OCI-LY3 (cell line): Measurements from ENCODE around the gene CA10.

Source experiments
- H2AFZ ChIP-seq: fragments of 200-600, 300-600 bp; shearing (Covaris generic); 2 replicates; pipeline ENCODE4 v1.6.0; 2014; ENCODE audit warnings: antibody characterized with exemption, low read depth, low read length
- H3K27ac ChIP-seq: fragments of 200-600, 300-600 bp; sonication (generic); 2 replicates; pipeline ENCODE4 v1.5.1; 2014; ENCODE audit warnings: mild to moderate bottlenecking, low read length, moderate library complexity, mixed read lengths
- H3K27me3 ChIP-seq: fragments of 200-600, 300-600 bp; sonication (generic); 2 replicates; pipeline ENCODE4 v1.6.1; 2014; ENCODE audit warnings: low read depth, low read length, mixed read lengths
- H3K36me3 ChIP-seq: fragments of 200-600, 300-600 bp; sonication (generic); replicated peaks from 2 replicates; pipeline ENCODE3; 2014; ENCODE audit warnings: low read depth, low read length, mixed read lengths
- H3K4me1 ChIP-seq: fragments of 300-600, 200-600 bp; sonication (generic); 2 replicates; pipeline ENCODE4 v1.6.1; 2014; ENCODE audit warnings: low read length, mixed read lengths
- H3K4me2 ChIP-seq: fragments of 200-600, 300-600 bp; sonication (generic); 2 replicates; pipeline ENCODE4 v1.6.1; 2014; ENCODE audit warnings: low read length, mixed read lengths
- H3K4me3 ChIP-seq: fragments of 300-600, 200-600 bp; sonication (generic); 2 replicates; pipeline ENCODE4 v1.5.1; 2014; ENCODE audit warnings: antibody characterized with exemption, mild to moderate bottlenecking, low read length, moderate library complexity
- H3K79me2 ChIP-seq: fragments of 300-600, 200-600 bp; shearing (Covaris generic); 2 replicates; pipeline ENCODE4 v1.6.1; 2014; ENCODE audit warnings: mild to moderate bottlenecking, low read length, mixed read lengths
- H3K9ac ChIP-seq: fragments of 300-600, 200-600 bp; shearing (Covaris generic); 2 replicates; pipeline ENCODE4 v1.6.0; 2014; ENCODE audit warnings: mild to moderate bottlenecking, low read length, moderate library complexity
- H3K9me3 ChIP-seq: fragments of 200-600, 300-600 bp; shearing (Covaris generic); 2 replicates; pipeline ENCODE4 v1.6.1; 2014; ENCODE audit warnings: low read length, mixed read lengths; ENCODE audit not compliant: insufficient read depth
- H4K20me1 ChIP-seq: fragments of 200-600, 300-600 bp; sonication (generic); 2 replicates; pipeline ENCODE4 v1.6.1; 2016; ENCODE audit warnings: low read length, mixed read lengths; ENCODE audit not compliant: insufficient read depth
- EZH2phosphoT487 ChIP-seq: fragments of 200-600 bp; shearing (Covaris generic); IDR thresholded peaks from 2 replicates; pipeline ENCODE4 v1.6.1; 2018; ENCODE audit warnings: antibody characterized with exemption, mixed run types, low read depth
- TF ChIP-seq, protein P1 (sequence below): fragments of 200-600, 300-600 bp; sonication (generic); IDR thresholded peaks from 2 replicates; pipeline ENCODE4 v1.5.1; 2014; ENCODE audit warnings: antibody characterized with exemption, low read length, low read depth

The CA10 gene

DNA sequence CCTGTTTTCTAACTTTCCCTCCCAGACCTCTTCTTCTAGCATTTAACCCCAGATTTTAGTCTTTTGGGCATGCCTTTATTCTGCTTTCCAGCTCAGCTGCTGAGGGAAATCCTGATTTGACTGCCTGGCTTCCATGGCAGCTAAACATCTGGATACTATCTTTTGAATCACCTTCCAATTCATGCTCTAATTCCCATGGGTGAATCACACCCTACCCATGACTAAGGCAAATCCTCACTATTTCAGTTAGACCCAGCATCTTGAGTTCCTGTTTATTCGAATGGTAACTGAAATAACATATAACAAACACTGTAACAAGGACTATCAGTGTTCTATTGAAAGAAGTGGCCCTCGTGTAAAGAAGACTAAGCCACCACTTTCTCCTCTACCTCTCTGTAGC, 29.8 kb downstream of the CA10 start:
- H3K79me2 ChIP-seq, result no peaks in the 10 kb centered on the region
- TF ChIP-seq, protein P1, sequence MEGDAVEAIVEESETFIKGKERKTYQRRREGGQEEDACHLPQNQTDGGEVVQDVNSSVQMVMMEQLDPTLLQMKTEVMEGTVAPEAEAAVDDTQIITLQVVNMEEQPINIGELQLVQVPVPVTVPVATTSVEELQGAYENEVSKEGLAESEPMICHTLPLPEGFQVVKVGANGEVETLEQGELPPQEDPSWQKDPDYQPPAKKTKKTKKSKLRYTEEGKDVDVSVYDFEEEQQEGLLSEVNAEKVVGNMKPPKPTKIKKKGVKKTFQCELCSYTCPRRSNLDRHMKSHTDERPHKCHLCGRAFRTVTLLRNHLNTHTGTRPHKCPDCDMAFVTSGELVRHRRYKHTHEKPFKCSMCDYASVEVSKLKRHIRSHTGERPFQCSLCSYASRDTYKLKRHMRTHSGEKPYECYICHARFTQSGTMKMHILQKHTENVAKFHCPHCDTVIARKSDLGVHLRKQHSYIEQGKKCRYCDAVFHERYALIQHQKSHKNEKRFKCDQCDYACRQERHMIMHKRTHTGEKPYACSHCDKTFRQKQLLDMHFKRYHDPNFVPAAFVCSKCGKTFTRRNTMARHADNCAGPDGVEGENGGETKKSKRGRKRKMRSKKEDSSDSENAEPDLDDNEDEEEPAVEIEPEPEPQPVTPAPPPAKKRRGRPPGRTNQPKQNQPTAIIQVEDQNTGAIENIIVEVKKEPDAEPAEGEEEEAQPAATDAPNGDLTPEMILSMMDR, result no peak
- no peak for TF ChIP-seq EZH2phosphoT487
- no peaks in the 10 kb centered on the region for H3K9me3 ChIP-seq
- H3K4me1 ChIP-seq, result no peaks in the 10 kb centered on the region
- no peak overlapping the region for H3K27ac ChIP-seq
- H2AFZ ChIP-seq, result no peak overlapping the region
- no peak overlapping the region for H3K4me2 ChIP-seq
- H4K20me1 ChIP-seq, result no peaks in the 10 kb centered on the region
- no peaks in the 10 kb centered on the region for H3K36me3 ChIP-seq
- H3K27me3 ChIP-seq, result no peaks in the 10 kb centered on the region
- H3K9ac ChIP-seq, result no peak overlapping the region
- H3K4me3 ChIP-seq, result no peak overlapping the region

DNA sequence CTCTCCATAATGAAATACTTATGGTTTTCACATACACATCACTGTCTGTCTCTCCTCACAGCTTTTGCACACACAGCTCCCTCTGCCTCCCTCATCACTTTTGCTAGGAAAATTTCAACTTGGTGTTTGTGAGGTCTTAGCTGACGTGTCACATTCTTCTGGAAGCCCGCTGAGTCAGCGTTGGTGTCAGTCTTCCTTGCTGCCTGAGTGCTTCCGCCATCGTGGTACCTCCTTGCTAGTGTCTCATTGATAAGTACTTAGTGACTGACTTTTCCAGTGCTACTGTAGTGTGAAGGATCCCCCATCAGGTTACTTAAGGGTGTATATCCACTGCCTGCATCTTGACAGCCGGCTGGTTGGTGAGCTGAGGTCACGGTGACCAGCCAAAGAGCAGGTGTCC, 33.5 kb downstream of the CA10 start:
- Histone ChIP-seq H3K27ac (no peak overlapping the region), H3K79me2 (no peaks in the 10 kb centered on the region), H3K27me3 (no peaks in the 10 kb centered on the region), H3K9me3 (no peaks in the 10 kb centered on the region), H3K4me1 (no peaks in the 10 kb centered on the region), H3K36me3 (no peaks in the 10 kb centered on the region), H4K20me1 (no peaks in the 10 kb centered on the region), H3K4me2 (no peak overlapping the region), H3K9ac (no peak overlapping the region), H2AFZ (no peak overlapping the region), H3K4me3 (no peak overlapping the region)
- no peak for TF ChIP-seq EZH2phosphoT487
- TF ChIP-seq, protein P1, result no peak

DNA sequence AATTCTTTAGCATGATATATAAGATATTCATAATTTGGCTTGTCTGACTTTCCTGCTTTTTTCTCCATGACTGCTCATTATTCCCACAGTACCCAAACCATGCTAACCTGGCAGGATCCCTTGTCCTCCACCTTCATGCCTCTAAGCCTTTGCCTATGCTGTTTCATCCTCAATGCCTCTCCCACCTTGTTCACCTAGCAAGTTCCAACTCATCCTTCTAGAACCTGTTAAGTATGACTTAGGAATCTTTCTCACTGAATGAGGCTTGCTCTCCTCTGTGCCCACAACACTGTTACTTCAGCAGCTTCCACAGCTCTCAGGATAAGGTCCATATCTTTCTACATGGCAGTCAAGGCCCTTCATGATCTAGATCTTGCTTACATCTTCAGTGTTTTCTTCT, 34.0 kb downstream of the CA10 start:
- H3K27me3 ChIP-seq, result no peaks in the 10 kb centered on the region
- H2AFZ ChIP-seq, result no peak overlapping the region
- H3K4me2 ChIP-seq, result no peak overlapping the region
- H3K79me2 ChIP-seq, result no peaks in the 10 kb centered on the region
- no peak overlapping the region for H3K4me3 ChIP-seq
- no peak overlapping the region for H3K9ac ChIP-seq
- H3K36me3 ChIP-seq, result no peaks in the 10 kb centered on the region
- no peaks in the 10 kb centered on the region for H3K4me1 ChIP-seq
- TF ChIP-seq EZH2phosphoT487, result no peak
- TF ChIP-seq, protein P1, result no peak
- no peaks in the 10 kb centered on the region for H3K9me3 ChIP-seq
- no peak overlapping the region for H3K27ac ChIP-seq
- H4K20me1 ChIP-seq, result no peaks in the 10 kb centered on the region

DNA sequence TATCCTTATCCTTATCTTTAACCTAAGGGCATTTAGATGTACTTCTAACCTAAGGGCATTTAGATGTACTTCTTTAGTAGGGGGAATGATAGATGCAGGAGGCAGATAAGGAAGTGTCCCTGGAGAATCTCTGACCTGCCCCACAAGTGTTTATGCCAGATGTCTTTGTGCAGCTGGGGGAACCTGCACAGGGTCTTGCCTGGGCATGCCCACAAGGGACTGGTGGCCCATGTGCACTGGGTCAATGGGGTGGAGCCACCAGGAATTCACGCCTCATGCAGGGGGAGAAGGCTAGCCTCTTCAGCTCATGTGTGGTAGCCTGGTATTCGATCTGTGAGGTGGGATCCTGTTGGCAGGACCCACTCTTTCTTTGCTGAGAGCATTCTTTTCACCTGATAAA, 38.0 kb downstream of the CA10 start:
- no peaks in the 10 kb centered on the region for H3K79me2 ChIP-seq
- no peaks in the 10 kb centered on the region for H4K20me1 ChIP-seq
- H3K9ac ChIP-seq, result no peak overlapping the region
- no peak overlapping the region for H3K27ac ChIP-seq
- H3K4me3 ChIP-seq, result no peak overlapping the region
- no peak for TF ChIP-seq EZH2phosphoT487
- TF ChIP-seq, protein P1, result no peak
- H3K36me3 ChIP-seq, result no peaks in the 10 kb centered on the region
- no peak overlapping the region for H3K4me2 ChIP-seq
- no peaks in the 10 kb centered on the region for H3K4me1 ChIP-seq
- H2AFZ ChIP-seq, result no peak overlapping the region
- no peaks in the 10 kb centered on the region for H3K27me3 ChIP-seq
- H3K9me3 ChIP-seq, result no peaks in the 10 kb centered on the region
